Transverse colon (tissue), 4 donors: Measurements from ENCODE around the gene SNX6. TPM values are rescaled to one million over a fixed set of nuclear protein-coding genes. Genes with fewer than 3 reads are reported as not detected.
"Not testable (repeated sequence)": the region's sequence is repeated elsewhere in the genome, so short reads cannot be mapped to it uniquely, and the experiment has no call there.

ENCODE experiments used
- DNase-seq: peaks from one replicate; pipeline ENCODE4 v3.0.0-alpha.2; 2019
- H3K27ac ChIP-seq, 4 donors: fragments of 200-600 bp; sonication (generic); 2 replicates each; pipeline ENCODE4 v1.5.1; 2016 to 2018; ENCODE audit warnings: inconsistent platforms in 4 of 4
- H3K27me3 ChIP-seq: fragments of 200-600 bp; sonication (generic); 2 replicates; pipeline ENCODE4 v1.5.1; 2017; ENCODE audit warnings: inconsistent platforms
- H3K36me3 ChIP-seq, 4 donors: fragments of 200-600 bp; sonication (generic); 2 replicates each; pipeline ENCODE4 v1.5.1; 2017 to 2019; ENCODE audit warnings: inconsistent platforms in 4 of 4
- H3K4me1 ChIP-seq, 4 donors: fragments of 200-600 bp; sonication (generic); 2 replicates each; pipeline ENCODE4 v1.5.1; 2017 to 2020; ENCODE audit warnings: inconsistent platforms in 4 of 4
- H3K4me3 ChIP-seq, 4 donors: fragments of 200-600 bp; sonication (generic); 1 replicate in 1 of 4; 2 replicates in 3 of 4; pipeline versions ENCODE4 v1.5.1 to v1.6.1; 2017 to 2019; ENCODE audit warnings: inconsistent platforms in 4 of 4
- H3K9me3 ChIP-seq, 2 donors: fragments of 200-600 bp; sonication (generic); 2 replicates each; pipeline ENCODE4 v1.5.1; 2017 to 2019; ENCODE audit warnings: inconsistent platforms in 2 of 2
- CTCF ChIP-seq, 5 experiments: fragments of 200-600 bp in 3 of 5; fragments of 450-650 bp in 2 of 5; sonication (generic) in 3 of 5; IDR thresholded peaks; 1 replicate in 2 of 5; 2 replicates in 3 of 5; pipeline ENCODE4 v1.5.1; 2016 to 2017; ENCODE audit warnings: antibody characterized with exemption in 5 of 5, inconsistent platforms in 3 of 5, mild to moderate bottlenecking in 2 of 5, moderate library complexity in 1 of 5
- EP300 ChIP-seq: sonication (generic); formaldehyde crosslinking; IDR thresholded peaks from one replicate; pipeline ENCODE4 v1.6.1; 2017; ENCODE audit warnings: antibody characterized with exemption, low read depth
- POLR2A ChIP-seq: fragments of 450-650 bp; IDR thresholded peaks from one replicate; pipeline ENCODE4 v1.6.1; 2016; ENCODE audit warnings: antibody characterized with exemption, mild to moderate bottlenecking, moderate library complexity
- POLR2AphosphoS5 ChIP-seq, 3 donors: sonication (generic); formaldehyde crosslinking; IDR thresholded peaks; one replicate each; pipeline ENCODE4 v1.6.1; 2016; ENCODE audit warnings: antibody characterized with exemption in 3 of 3
- WGBS, 2 donors: methylation state at CpG; one replicate each; pipeline ENCODE4 v1.1.5; 2018; ENCODE audit warnings: low coverage in 1 of 2; 5-methylcytosine and 5-hydroxymethylcytosine counted together
- in situ Hi-C, 4 donors: fragments of 200-750 bp; cut with MboI; loops; one replicate each; pipeline versions ENCODE4 v1.15.0 to v1.15.1; 2017; ENCODE audit warnings: low sequenced_read_pairs in 3 of 4, low pct_ligation_motif_present in 1 of 4, low pct_unique_long_range_greater_than_20kb in 1 of 4
- intact Hi-C: fragments of 100-400 bp; cut with DNase I; formaldehyde crosslinking; loops from one replicate; pipeline ENCODE4 v1.15.1; 2023; ENCODE audit warnings: low total_unique reads
- total RNA-seq, 4 donors: library from RNA; depleted of rRNA; stranded (reverse); fragments of >200 nt; gene quantifications; one replicate each; pipeline ENCODE4 v1.1.0, GENCODE V29; 2016

The SNX6 gene
- total RNA-seq, 4 donors from 2014 or later: 45.6 to 157 (median 118) TPM

GRCh38 chr14:34650786-34651584 lies 21.0 kb upstream of the SNX6 start:
- DNase-seq: no peak
- 79 to 83% methylated on average over 3 to 4 of the region's 4 CpGs for WGBS, 2 donors
- in situ Hi-C loops: loop anchor here in 1 of 4 donors (25.0 kb wide), 1 partner anchor 786 kb away; no protein-coding TSS in a partner anchor
- no peaks in the 10 kb centered on the region for H3K27me3 ChIP-seq
- H3K4me3 ChIP-seq: no peak overlapping the region
- intact Hi-C loops: no loop called here
- no peaks in the 10 kb centered on the region for H3K36me3 ChIP-seq
- H3K9me3 ChIP-seq: no peaks in the 10 kb centered on the region
- TF ChIP-seq EP300: no peak
- H3K4me1 ChIP-seq: no peaks in the 10 kb centered on the region
- no peak overlapping the region for H3K27ac ChIP-seq

DNA sequence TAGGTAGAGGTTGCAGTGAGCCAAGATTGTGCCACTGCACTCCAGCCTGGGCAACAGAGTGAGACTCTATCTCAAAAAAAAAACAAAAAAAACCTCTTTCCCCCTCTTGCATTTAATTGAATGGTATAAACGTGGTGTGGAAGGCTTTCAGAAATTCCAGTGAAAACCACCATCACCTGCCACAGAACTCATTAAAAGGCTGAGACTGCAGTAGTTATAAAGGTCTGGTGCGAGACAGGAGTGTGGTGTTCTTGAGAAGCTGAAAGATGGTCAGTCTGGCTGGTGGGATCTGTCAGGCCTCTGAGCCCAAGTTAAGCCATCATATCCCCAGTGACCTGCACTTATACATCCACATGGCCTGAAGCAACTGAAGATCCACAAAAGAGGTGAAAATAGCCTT lies 20.1 kb upstream of the SNX6 start:
- WGBS, 2 donors: 79% methylated on average over 2 of the region's 2 CpGs; no CpG with 5 or more reads in 1 of the 2 donors
- H3K4me3 ChIP-seq, H3K4me1 ChIP-seq, DNase-seq, H3K27ac ChIP-seq, H3K27me3 ChIP-seq, H3K9me3 ChIP-seq, H3K36me3 ChIP-seq, intact Hi-C loops: not testable (repeated sequence)
- in situ Hi-C loops: loop anchor here in 1 of 4 donors (25.0 kb wide), 1 partner anchor 787 kb away; no protein-coding TSS in a partner anchor

GRCh38 chr14:34649344-34649743 lies 19.4 kb upstream of the SNX6 start:
- in situ Hi-C loops (no loop called here), intact Hi-C loops (no loop called here)
- no peak for TF ChIP-seq EP300
- no peak for TF ChIP-seq CTCF (IDR thresholded peaks at IDR 0.05)
- TF ChIP-seq POLR2AphosphoS5 (IDR thresholded peaks at IDR 0.05): no peak
- no peak for TF ChIP-seq POLR2A
- Histone ChIP-seq H3K36me3 (no peaks in the 10 kb centered on the region), H3K9me3 (no peaks in the 10 kb centered on the region), H3K4me3 (no peak overlapping the region), H3K27ac (no peak overlapping the region), H3K4me1 (no peaks in the 10 kb centered on the region), H3K27me3 (no peaks in the 10 kb centered on the region)
- no peak for DNase-seq

- Histone ChIP-seq H3K4me1 (no peaks in the 10 kb centered on the region), H3K27ac (no peak overlapping the region), H3K4me3 (no peak overlapping the region), H3K9me3 (no peaks in the 10 kb centered on the region), H3K27me3 (no peaks in the 10 kb centered on the region), H3K36me3 (no peaks in the 10 kb centered on the region)
- DNase-seq: no peak
- 89 to 90% methylated on average over 5 to 10 of the region's 10 CpGs for WGBS, 2 donors
- in situ Hi-C loops: no loop called here
- TF ChIP-seq POLR2AphosphoS5 (IDR thresholded peaks at IDR 0.05) (no peak), POLR2A (no peak), CTCF (IDR thresholded peaks at IDR 0.05) (no peak), EP300 (no peak)
- intact Hi-C loops: no loop called here
Observed at GRCh38 chr14:34646570-34647255, 16.8 kb upstream of the SNX6 start.

GRCh38 chr14:34643361-34643760 lies 13.4 kb upstream of the SNX6 start:
- H3K4me1 ChIP-seq: no peaks in the 10 kb centered on the region
- in situ Hi-C loops: no loop called here
- H3K27ac ChIP-seq: no peak overlapping the region
- no peaks in the 10 kb centered on the region for H3K27me3 ChIP-seq
- intact Hi-C loops: no loop called here
- no peak for DNase-seq
- 86 to 87% methylated on average over 6 of the region's 6 CpGs for WGBS, 2 donors
- TF ChIP-seq POLR2AphosphoS5 (IDR thresholded peaks at IDR 0.05) (no peak), EP300 (no peak), POLR2A (no peak), CTCF (IDR thresholded peaks at IDR 0.05) (no peak)
- H3K9me3 ChIP-seq: no peaks in the 10 kb centered on the region
- no peak overlapping the region for H3K4me3 ChIP-seq
- no peaks in the 10 kb centered on the region for H3K36me3 ChIP-seq
